ENCODE data around the gene HELT.
"Not testable (repeated sequence)": the region's sequence is repeated elsewhere in the genome, so short reads cannot be mapped to it uniquely, and the experiment has no call there.

HELT gene

DNA sequence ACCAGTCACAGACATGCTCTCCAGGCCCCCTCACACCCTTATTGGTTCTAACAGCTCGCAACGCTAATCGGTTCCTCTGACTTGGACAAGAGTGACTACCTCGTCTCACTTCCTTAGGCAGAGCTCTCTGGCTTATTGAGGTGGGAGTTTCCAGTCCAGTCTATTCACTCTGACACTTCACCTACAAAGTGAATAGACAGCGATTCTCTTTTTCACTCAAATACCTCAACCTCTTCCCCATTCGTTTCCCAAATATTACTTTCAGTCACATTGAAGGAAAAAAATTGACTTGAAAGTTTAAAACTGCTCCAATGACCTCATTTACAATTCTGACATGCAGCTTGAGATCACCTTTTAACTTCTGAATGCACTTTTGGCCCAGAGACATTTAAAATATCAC lies 17.7 kb downstream of the HELT start:
- no peak for DNase-seq (ENCODE audit: low spot score)

DNA sequence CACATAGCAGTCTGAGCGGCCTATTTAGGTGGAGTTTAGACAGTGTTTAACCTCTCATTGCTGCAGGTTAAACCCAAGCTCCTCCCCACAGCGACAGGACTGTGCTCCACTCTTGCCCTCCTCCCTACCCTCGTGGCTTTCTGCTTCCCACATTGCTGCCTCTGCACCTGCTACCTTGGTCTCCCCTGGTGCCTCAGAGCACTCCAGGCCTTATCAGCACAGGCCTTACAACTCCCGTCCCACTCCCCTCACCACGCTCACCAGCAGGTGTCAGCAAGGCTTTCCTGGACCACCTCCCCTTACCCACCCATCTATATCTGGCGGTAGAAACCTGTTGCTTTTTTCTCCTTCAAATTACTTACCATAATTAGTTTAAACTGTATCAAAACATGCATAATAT lies 18.6 kb downstream of the HELT start:
- no peak for DNase-seq (ENCODE audit: low spot score)

DNA sequence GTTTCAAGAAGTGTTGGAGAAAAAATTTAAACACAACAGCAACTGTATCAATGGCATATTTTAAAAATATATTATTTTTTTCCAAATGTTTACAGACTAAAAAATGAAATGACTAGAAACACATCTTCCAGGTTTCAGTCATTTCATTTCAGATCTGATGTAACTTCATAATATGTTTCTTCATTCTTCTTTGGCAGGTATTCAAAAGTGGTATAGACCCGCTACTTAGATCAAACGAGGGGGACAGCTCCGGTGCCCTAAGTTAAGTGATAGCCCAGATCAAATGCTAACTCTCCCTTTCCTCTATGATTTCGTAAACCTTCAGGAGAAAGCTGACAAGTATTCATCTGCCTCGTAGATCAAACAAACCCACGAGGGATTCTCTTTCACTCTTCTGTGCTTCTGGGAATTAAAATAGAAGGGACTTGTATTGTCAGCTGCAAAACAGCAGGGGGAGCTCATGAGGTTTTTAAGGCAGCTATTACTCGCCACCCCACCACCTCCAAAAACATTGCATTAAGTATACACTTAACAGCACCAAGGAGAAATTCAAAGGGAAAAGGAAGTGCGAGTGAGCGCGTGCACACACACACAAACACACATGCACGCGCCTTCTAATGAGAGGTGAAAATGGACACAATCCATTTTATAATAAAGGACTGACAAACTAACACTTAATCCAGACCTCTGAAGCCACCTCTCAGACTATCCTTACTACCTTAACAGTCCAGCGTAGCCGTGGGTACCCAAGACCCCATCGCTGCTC lies 21.4 kb downstream of the HELT start:
- DNase-seq (ENCODE audit: low spot score), result peak; percentile 51

DNA sequence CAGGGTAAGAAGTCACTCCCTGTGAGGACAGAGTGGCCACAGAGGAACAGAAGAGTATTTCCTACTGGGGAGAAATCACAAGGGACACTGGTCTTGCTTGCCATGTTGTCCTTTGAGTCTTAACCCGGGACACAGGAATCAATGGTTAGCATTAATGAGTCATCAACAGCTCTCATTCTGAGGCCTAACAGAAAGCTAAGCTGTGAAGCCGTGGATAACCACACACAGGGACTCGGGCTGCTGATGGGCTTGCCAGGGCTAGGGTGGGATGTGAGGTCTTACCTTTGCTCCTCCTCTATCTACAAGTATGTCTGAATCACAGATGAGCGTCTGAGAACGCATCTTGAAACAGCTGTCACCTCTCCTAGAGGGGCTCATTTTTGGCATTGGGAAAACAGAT lies 22.2 kb downstream of the HELT start:
- no peak for DNase-seq (ENCODE audit: low spot score)

DNA sequence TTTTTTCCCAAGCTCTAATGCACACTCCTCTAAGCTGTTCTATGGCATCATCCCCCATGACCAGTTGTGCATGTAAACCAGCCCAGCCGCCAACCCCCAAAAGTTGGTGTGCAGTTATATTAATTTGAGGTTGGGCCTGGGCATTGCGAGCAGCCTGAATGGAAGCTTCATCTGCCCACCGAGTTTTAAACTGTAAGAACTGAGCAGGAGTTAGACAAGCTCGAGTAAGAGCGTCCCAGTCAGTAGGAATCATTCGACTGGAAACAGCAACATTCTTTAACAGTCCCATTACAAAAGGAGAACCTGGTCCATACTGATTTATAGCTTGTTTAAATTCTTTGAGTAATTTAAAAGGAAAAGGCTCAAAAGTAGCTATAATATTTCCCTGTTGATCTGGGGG lies 32.0 kb downstream of the HELT start:
- DNase-seq (ENCODE audit: low spot score), result not testable (repeated sequence)

DNA sequence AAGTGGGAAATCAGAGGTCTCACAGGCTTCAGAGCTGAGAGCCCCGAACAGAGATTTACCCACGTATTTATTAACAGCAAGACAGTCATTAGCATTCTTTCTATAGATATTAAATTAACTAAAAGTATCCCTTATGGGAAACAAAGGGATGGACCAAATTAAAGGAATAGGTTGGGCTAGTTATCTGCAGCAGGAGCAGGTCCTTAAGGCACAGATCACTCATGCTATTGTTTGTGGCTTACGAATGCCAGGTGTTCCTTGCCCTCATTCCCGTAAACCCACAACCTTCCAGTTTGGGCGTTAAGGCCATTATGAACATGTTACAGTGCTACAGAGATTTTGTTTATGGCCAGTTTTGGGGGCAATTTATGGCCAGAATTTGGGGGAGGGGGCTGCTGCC lies 33.0 kb downstream of the HELT start:
- DNase-seq (ENCODE audit: low spot score), result not testable (repeated sequence)

DNA sequence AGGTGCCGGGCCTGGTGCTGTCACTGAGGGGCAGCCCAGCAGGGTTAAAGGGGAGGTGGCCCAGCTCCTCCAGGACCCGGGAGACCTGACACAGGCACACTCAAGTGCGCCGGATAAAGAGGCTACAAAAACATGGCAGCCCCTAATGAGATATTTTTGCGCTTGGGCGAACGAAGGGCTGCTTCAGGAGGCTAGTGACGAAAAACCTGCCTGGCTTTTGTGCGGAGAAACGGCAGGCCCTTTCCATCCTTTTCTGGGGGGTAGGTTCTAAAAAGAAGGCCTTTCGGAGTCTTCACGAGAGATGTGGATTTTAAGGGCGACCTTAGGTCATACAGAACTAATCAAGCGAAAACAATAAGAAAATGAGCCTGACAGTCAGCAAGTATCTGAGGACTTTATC lies 35.5 kb downstream of the HELT start:
- no peak for DNase-seq (ENCODE audit: low spot score)

DNA sequence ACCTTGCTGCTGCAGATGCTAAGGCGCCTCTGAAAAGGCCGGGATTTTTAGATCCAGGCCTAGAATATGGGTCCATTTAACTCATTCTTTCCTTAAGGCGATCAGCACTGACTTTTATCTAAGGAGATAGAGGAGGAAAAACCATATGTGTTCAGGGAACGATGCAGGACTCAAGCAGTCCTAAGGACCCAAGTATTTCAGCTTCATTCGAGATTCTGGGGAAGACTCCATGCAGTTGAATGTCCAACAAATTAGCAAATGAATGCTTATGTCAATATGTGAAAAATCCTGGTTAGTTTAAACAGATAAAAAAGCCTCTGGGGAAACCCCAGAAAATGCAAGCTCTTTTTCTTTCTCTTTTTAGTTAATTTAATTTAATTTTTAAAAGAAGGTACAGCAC lies 36.0 kb downstream of the HELT start:
- DNase-seq (ENCODE audit: low spot score), result no peak

DNA sequence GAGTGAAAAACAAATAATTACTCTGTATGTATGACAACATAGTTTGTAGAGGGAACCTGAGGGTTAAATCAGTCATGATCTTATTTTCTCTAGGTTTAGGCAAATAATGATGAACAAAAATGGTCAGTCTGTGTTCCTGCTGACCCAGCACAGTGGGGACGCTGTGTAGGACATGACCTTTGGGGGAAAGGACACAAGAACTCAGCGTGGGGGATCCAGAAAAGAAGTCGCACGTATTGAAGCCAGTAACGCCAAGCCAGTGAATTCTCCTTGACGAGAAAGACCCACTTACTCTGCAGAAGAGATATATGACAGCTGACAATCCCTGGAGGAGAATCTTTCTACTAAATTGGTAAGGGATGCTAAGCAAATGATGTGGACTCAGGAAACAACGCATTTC lies 36.6 kb downstream of the HELT start:
- no peak for DNase-seq (ENCODE audit: low spot score)

DNA sequence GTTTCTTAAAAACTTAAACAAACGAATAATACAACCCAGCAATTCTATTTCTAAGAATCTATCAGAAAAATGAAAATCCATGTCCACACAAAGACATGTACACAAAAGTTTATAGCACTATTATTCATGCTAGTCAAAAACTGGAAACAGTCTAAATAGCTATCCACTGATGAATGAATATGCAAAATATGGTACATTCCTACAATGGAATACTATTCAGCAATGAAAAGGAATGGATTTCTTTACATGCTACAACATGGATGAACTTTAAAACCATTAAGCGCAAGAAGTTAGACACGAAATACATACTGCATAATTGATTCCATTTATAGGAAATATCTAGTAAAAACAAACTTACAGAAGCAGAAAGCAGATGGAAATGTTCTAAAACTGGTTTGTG lies 43.3 kb downstream of the HELT start:
- no peak for DNase-seq (ENCODE audit: low spot score)

DNA sequence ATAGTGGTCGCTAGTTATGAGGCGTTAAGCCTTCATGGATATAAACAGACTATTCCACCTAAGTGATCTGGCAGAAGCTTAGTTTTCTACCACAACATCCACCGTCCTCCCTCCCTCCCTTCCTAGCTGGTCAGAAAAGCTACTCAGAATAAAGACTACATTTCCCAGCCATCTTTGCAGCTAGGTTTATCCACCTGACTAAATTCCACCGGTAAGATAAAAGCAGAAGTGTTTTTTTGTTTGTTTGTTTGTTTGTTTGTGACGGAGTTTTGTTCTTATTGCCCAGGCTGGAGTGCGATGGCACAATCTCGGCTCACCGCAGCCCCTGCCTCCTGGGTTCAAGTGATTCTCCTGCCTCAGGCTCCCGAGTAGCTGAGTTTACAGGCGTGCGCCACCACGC lies 44.3 kb downstream of the HELT start:
- DNase-seq (ENCODE audit: low spot score), result no peak

DNA sequence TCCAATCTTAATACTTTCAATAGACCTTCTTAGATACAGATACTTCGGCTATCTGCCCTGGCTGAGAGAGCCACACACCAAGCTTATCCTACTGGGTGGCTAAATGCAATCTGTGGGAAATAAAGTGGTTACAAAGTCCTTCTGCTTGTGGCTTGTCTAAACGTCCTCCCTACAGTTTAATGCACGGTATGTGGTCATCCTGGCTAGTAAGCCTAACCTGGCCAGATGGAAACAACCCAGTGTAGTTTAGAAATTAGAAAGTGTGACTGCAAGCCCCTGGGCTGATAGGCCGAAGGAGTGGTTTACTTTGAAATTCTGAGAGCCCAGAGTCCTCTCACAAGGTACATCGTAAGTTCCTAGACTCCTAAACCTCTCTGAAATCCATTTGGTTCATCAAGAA lies 47.9 kb downstream of the HELT start:
- DNase-seq (ENCODE audit: low spot score), result no peak

DNA sequence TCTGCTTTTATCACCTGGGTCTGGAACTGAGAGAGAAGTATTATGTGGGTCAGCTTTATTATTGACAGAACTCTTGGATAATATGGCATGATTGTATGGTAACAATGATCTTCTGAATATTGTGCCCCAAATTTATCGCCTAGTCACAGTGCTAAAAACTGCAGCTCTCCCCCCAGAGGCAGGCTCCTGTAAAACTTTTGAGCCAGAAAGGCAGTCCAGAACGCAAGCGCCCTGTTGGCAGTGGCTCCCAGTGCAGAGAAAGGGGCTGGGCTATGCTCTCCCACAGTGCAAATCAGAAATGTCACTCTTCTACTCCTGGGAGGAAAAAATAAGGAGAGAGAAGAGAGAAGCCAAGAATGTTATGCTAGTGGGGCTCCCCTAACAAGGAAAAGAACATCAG lies 50.5 kb downstream of the HELT start:
- DNase-seq (ENCODE audit: low spot score), result no peak

All from globus pallidus (tissue), 1 donor.